GM19035 (cell line): Measurements from ENCODE around the gene LYAR.

Experiments used
- ATAC-seq: cut with Tn5 transposase; IDR thresholded peaks from one replicate; pipeline ENCODE4 v1.9.1; 2021; ENCODE audit not compliant: unreplicated experiment

LYAR gene, protein sequence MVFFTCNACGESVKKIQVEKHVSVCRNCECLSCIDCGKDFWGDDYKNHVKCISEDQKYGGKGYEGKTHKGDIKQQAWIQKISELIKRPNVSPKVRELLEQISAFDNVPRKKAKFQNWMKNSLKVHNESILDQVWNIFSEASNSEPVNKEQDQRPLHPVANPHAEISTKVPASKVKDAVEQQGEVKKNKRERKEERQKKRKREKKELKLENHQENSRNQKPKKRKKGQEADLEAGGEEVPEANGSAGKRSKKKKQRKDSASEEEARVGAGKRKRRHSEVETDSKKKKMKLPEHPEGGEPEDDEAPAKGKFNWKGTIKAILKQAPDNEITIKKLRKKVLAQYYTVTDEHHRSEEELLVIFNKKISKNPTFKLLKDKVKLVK

DNA sequence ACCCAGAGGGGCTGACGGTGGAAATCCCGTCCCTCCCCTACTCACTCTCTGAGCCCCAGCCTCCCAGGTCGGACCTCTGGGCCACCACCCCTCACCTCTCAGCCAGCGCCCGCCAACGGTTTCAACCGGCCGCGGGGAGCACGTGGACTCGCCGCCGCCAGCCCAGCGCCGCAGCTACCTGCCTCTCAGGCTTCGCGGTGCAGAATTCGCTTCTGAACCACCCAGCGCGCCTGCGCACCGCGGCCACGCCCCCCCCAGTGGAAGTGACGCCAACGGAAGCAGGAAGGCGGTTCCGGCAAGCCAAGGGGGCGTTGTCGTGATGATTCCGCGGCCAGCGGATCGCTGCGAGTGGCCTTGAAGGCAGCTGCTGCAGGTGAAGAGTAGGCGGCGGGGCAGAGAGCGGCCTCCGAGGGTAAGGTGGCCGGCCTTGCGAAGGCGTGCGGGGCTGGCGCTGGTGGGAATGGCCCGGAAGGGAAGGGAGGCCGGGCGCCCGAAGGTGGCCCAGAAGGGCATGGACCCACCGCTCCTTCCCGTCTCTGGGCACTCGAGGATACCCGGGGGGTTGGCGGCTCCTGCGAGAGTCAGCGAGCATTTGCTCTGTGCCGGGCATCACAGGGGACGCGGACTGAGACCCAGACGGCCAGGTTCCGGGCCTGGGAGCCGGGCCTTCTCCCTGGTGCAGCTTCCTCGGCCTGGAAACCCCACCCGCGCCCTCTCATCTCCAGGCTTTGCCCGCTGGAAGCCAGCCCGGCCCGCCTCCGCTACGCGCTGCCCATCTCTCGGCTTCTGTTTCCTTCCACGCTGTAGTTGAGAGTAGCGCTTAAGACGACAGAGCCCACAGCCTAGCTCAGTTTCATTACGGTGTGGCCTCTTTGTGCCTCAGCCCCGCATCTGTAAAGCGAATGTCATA is at the start of gene LYAR, which contains the start of gene ZBTB49:
LYAR (minus strand) TSS at position 214 of the 910 bp plus-strand sequence. CDS start 6,412 bp downstream, outside the sequence.
ZBTB49 (plus strand) TSS at position 311 of the 910 bp plus-strand sequence. CDS start 9,695 bp downstream, outside the sequence.
- ATAC-seq, result peak; percentile 83

DNA sequence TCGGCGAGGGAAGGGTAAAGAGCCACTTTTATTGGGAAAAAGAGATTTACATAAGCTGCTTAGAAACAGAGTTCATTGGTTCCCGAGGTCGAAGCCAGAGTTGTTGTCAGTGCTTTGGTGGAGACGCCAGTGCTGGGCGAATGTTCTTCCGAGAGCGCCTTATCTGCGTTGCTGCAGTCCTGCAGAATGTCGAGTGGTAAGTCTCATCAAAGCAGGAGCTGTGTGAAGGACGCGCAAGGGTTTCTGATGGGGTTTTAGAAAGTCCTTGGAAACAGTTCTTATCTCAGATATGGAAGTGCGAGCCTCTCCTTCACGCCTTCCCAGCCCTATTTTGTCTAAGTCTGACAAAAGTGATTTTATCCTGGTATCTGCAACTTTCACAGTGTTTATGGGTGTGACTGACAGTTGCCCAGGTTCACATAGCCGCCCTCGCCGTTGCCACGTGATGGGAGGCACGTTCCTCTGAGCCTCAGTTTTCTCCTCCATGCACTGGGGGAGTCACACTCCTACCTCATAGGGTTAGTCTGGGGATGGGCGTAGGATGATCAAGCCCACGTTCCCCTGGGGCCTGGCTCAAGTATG is 49.6 kb upstream of the LYAR start:
- ATAC-seq, result no peak

DNA sequence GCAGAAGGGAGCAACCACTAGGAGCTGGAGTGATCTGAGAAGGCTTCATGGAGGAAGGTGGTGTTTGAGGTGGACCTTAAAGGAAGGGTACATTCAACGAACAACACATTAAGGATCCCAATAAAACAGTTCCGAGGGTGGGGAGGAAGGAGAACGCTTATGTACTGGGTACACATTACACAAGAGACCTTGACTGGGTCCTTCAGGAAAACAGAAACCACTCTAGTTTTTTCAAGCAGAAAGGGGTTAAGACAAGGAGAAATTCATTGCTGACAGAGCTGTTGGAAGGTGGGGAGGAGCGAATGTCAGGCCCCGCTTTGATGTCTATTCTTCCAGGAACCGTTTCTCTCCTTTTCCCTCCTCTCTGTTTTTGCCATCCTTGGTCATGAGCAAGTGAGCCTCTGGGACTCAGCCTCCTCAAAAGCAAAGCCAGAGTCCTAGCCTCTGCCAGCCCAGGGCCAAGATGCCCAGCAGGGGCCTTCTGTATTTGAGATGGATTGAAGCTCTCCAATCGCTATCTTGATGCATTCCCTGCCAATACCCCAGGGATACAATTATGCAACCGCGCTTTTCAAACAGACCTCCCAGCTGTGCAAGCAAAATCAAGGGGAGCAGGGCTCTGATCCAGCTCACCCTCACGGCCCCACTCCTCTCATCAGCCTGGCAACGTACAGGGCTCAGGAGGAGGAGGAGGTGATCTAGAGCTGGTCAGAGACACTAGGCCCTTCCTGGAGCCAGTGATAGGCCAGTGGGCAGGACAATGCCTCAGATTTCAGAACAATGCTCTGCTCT is 48.5 kb upstream of the LYAR start:
- ATAC-seq, result no peak

DNA sequence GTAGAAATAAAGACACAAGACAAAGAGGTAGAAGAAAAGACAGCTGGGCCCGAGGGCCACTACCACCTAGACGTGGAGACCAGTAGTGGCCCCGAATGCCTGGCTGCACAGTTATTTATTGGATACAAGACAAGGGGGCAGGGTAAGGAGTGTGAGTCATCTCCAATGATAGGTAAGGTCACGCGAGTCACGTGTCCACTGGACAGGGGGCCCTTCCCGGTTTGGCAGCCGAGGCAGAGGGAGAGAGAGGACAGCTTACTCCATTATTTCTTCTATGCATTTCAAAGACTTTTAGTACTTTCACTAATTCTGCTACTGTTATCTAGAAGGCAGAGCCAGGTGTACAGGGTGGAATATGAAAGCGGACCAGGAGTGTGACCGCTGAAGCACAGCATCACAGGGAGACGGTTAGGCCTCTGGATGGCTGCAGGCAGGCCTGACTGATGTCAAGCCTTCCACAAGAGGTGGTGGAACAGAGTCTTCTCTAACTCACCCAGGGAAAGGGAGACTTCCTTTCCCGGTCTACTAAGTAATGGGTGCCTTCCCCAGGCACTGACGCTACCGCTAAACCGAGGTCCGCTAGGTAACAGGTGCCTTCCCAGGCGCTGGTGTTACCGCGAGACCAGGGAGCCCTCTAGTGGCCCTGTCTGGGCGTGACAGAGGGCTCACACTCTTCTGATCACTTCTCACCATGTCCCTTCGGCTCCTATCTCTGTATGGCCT is 45.0 kb upstream of the LYAR start:
- ATAC-seq, result peak; percentile 86

DNA sequence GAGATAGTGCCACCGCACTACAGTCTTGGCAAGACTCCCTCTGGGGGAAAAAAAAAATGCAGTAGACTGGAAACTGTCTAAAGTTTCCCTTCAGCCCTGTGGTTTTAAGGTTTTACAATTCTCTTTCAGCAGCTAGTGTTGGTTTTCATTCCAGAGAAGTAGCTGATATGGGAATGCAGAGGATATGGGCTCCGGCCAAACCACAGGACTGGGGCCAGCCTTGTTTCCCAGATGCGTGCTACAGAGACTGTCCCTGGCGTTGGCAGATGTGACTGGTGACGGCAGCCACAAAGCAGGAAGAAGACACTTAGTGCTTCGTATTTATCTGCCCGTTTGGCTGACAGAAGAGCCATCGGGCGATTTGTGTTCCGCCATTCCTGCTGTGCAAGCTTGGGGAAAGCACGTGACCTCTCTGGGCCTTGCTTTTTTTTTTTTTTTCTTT is 43.3 kb upstream of the LYAR start:
- ATAC-seq, result no peak

DNA sequence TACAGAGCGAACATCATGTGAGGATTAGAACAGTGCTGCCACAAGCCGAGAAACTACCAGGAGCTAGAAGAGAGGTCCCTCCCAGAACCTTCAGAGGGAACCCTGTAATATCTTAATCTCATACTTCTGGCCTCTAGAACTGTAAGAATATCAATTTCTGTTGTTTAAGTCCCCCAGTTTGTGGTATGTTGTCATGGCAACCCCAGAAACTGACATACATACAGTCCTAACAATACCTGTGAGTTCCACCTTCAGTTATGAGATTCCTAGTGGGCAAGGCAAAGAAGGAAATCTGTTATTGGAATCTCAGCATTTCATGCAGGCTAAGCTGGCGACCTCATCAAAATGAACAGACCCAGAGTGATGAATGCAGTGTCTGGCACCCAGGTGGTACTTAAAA is 42.6 kb upstream of the LYAR start:
- ATAC-seq, result no peak

DNA sequence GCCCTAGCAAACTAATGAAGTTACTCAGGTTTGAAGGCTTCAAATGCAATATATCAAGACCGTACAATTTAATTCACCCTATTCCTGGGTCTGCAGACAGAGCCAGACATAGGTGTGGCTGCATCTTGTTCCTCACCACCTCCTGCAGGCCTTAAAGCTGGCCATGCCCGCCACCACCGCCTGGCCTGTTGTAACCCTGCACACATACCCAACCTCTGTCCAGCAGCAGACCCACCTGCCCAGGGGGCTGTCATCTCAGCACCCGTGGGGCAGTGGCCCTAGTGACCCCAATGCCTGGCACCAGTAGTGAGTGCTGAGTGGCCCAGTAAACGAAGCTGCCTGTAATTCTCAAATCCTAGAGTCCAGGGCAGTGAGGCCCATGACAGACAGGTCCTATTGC is 40.8 kb upstream of the LYAR start:
- no peak for ATAC-seq

DNA sequence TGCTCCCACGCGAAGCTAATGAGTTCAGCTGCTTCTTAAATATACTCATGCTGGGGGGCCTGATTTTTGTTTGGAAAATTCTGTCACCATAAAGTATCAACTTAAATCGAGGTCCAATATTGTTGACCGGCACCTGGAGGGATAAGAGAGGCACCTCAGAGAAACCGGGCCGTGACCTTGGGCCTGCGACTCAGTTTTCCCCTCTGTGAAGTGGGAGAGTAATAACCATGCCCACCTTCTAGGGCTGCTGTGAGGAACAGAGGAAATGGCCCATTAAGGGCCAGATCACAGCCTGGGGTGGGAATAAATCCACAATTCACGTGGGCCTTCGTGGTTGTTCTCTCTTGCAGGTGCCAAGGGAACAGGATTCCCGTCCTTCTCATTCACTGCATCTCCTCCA is 39.5 kb upstream of the LYAR start:
- ATAC-seq, result no peak

DNA sequence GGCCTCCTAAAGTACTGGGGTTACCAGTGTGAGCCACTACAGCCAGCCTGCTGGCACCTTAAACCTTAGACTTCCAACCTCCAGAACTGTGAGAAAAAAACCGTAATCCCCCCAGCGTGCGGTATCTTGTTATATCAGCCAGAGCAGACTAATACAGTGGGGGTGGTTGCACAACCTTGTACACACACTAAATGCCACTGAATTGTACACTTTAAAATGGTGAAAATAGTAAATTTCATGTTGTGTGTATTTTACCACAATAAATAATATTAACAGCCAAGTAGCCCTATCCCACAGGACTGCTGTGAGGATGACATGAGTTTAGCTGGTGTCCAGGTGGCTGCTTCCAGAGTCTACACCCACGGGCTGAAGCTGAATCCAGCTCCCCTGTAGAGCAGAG is 38.9 kb upstream of the LYAR start:
- no peak for ATAC-seq

DNA sequence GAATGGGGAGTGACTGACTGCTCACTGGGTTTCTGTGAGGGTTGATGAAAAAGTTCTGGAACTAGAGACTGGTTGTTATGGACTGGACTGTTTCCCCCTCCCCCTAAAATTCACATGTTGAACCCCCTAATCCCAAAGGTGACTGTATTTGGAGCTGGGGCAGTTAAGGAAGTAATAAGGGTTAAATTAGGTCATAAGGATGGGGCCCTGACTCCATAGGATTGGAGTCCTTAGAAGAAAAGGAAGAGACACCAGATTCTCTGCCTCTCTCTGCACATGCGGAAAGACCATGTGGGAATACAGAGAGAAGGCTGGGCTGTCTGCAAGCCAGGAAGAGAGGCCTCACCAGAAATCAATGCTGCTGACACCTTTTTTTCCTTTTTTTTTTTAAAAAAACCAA is 38.3 kb upstream of the LYAR start:
- ATAC-seq, result no peak

DNA sequence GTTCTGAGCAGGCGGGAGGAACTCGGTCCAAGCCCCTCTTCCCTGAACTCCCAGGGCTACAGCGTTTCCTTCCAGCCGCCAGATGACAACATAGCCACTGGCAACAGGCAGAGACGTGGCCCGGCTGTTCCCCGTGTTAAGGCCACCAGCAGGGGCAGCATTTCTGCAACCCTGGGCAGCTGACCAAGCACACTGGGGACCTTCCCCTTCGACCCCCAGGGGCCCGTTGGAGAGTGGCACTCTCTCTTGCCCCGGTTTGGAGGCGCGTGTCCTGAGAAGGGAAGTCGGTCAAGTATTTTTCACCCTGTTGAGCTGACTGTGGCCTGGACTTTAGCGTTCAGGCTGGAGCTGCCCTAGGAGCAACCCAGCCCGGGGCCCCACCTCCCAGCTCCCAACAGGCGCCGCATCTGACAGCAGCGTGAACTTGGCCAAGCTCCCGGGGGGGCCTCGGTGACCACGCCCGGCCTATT is 37.7 kb upstream of the LYAR start:
- ATAC-seq, result no peak

DNA sequence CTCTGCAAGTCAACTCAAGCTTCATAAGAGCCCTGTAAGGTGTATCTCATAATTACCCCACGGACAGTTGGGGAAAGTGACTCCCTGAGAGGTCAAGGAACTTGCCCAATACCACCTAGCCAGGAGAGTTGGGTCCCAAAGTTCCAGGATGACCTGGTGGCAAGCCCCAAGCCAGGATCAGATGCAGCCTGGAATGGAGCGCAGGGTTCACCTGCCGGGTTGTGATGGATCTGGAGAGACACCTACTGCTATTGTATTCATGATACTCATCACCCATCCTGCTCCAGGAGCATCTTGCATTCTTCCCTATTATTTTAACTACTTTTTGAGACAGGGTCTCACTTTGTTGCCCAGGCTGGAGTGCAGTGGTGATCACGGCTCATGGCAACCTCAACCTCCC is 36.2 kb upstream of the LYAR start:
- ATAC-seq, result no peak

DNA sequence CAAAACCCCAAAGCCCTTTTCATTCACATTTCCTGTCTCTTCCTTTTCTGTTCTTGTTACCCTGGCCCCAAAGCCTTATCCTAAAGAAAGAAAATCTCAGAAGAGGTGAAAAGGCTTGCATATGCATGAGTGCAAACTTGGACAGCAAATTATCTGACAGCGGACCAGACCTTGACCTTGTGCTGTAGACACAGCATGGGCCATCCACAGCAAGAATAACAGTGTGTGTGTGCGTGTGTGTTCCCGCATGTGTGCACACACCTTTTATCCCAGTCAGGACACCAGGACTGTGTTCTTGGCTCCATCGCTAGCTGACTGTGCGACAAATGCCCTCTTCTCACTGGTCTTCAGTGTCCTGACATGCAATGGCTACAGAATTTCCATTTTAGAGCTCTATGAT is 35.4 kb upstream of the LYAR start:
- no peak for ATAC-seq

DNA sequence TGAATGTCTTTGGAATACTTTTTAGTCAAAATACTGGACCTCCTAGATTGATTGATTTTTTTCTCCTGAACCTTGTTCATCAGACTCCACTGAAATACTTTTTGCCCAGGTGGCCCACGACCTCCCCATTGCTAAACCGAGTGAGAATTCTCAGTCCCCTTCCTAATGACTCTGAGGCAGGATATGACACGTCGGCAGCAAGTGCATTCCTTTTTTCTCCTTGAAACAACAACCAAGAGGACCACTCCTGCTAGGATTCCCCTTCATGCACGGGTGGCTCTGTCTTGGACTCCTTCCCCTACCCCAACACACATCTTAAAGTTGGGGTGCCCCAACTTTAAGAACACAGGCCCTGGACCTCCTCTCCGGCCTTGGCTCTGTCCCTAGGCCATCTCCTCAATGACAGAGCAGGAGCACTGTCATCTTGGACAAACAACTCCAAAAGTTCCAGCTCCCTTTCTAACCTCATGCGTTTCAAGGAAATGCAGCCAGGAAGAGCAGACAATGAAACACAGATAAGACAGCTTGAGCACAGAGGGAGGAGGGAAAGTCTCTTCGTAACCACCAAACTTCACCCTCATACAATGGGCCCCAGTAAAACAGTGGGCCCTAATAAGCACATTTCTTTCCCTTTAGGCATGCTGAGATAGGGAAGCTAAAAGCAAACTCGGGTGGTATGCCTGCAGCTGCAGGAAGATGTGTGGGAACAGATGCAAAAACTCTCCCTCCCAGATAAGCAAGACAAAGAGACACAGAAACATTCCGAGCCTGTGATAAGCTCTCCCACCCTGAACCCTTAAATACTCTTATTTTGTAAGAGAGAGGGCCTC is 34.0 kb upstream of the LYAR start:
- no peak for ATAC-seq

DNA sequence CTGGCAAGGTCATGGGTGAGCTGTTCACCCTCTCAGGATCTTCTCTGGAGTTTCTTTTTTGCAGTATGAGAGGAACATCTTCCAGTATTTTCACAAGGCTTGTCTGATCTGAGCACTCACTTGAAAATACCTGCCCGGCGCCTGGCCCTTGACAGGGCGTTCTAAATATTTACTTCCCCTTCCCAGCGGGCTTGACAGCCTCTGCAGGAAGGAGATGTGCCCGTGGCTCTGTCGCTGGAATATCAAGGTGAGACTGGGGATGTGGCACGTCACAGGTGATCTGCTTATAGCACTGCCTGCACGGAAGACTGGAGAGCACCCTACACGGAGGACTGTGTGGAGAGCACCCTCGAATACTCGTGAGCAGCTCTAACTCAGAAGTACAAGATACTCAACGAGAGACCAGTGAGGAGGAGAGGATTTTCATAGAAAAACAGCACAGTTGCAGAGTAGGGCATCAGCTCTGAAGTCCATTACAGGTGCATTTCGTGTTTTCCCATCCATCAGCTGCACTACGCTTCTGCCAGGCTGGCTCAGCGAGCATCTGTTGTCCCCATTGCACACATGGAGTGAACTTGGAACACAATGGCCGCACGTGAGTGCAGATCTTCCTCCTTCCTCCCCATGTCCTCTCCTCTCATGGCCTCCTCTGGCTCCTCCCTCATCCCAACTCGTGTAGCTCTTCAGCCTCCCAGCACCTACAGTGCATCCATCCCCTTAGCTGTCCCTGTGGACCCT is 32.2 kb upstream of the LYAR start:
- no peak for ATAC-seq

DNA sequence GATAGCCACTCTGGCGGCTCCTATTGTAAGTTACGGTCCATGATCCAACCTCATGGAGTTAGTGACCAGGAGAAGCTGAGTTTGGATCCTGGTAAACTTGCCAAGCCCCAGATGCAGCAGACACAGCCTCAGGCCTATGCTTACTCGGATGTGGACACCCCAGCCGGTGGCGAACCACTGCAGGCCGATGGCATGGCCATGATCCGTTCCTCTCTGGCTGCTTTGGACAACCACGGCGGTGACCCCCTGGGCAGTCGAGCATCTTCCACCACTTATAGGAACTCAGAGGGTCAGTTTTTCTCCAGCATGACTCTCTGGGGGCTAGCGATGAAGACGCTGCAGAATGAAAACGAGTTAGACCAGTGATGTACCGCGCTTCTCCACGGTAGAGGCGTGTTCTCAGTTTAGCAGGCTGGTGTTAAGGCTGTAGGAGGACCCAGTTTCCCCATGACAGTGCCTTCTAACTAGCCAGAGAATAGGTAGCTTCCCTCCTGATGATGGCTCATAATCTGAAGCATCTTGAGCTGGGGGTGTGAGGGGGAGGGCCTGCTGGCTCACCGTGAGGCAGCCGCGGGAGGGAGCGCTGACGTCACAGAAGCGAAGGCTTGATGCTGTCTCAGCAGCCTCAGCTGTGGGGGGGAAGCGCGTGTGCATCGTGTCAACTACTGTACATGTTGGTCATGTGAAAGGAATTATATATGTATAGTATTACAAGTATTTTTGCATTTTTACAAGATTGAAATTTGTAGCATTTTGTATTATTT is 31.2 kb upstream of the LYAR start:
- no peak for ATAC-seq

DNA sequence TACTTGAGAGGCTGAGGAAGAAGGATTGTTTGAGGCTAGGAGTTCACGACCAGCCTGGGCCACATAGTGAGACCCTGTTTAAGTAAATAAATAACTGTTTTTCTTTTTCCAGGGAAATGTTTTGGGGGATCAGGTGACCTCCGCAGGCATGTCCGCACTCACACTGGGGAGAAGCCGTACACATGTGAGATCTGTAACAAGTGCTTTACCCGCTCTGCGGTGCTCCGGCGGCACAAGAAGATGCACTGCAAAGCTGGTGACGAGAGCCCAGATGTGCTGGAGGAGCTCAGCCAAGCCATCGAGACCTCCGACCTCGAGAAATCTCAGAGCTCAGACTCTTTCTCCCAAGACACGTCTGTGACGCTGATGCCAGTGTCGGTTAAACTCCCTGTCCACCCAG is 30.6 kb upstream of the LYAR start:
- ATAC-seq, result no peak
